Testis (tissue), 3 donors: ENCODE data around the gene VSTM5. TPM values are rescaled to one million over a fixed set of nuclear protein-coding genes. Genes with fewer than 3 reads are reported as not detected.
"Not testable (repeated sequence)": the region's sequence is repeated elsewhere in the genome, so short reads cannot be mapped to it uniquely, and the experiment has no call there.

Experiments
- DNase-seq: peaks from one replicate; pipeline ENCODE4 v3.0.0-alpha.2; 2019
- H3K27ac ChIP-seq, 2 donors: fragments of 200-600 bp; sonication (generic); one replicate each; pipeline ENCODE4 v1.5.1; 2019
- H3K27me3 ChIP-seq: fragments of 200-600 bp; sonication (generic); one replicate; pipeline ENCODE4 v1.5.1; 2019
- H3K36me3 ChIP-seq: fragments of 200-600 bp; sonication (generic); one replicate; pipeline ENCODE4 v1.5.1; 2017; ENCODE audit warnings: low read depth; ENCODE audit errors: missing control alignments
- H3K4me1 ChIP-seq: fragments of 200-600 bp; sonication (generic); one replicate; pipeline ENCODE4 v1.5.1; 2019
- H3K4me3 ChIP-seq, 2 donors: fragments of 200-600 bp; sonication (generic); one replicate each; pipeline ENCODE4 v1.5.1; 2017 to 2019
- H3K9me3 ChIP-seq: fragments of 200-600 bp; sonication (generic); one replicate; pipeline ENCODE4 v1.5.1; 2017
- POLR2A ChIP-seq: fragments of 450-650 bp; IDR thresholded peaks from one replicate; pipeline ENCODE4 v1.6.1; 2017; ENCODE audit warnings: antibody characterized with exemption, mild to moderate bottlenecking, moderate library complexity
- WGBS, 2 donors: methylation state at CpG; one replicate each; pipeline ENCODE4 v1.1.5; 2018; 5-methylcytosine and 5-hydroxymethylcytosine counted together
- intact Hi-C: fragments of 100-400 bp; cut with DNase I; formaldehyde crosslinking; loops from one replicate; pipeline ENCODE4 v1.15.1; 2023; ENCODE audit warnings: low total_unique reads
- polyA plus RNA-seq: library from polyadenylated mRNA; stranded (reverse); fragments of 350-450 nt; fragmentation: Illumina TruSeq; extraction: RNeasy Lipid Tissue Mini Kit (QIAGEN cat#74804); gene quantifications from one replicate; pipeline ENCODE4 v1.2.3, GENCODE V29; 2014; ENCODE audit warnings: low read depth, low replicate concordance; ENCODE audit not compliant: insufficient read depth
- total RNA-seq, 2 donors: library from RNA; depleted of rRNA; stranded (reverse); fragments of >200 nt; gene quantifications; one replicate each; pipeline ENCODE4 v1.2.3, GENCODE V29; 2016
- TF ChIP-seq, protein P1 (sequence below), 3 experiments: fragments of 450-650 bp in 2 of 3; fragments of 200-600 bp in 1 of 3; sonication (generic) in 1 of 3; IDR thresholded peaks; one replicate each; pipeline ENCODE4 v1.5.1; 2016 to 2019; ENCODE audit warnings: antibody characterized with exemption in 3 of 3, mild to moderate bottlenecking in 2 of 3, moderate library complexity in 1 of 3

Gene VSTM5
- total and polyA plus RNA-seq, 3 donors from 2014 or later = 0.26 to 0.50 (median 0.31) TPM

DNA sequence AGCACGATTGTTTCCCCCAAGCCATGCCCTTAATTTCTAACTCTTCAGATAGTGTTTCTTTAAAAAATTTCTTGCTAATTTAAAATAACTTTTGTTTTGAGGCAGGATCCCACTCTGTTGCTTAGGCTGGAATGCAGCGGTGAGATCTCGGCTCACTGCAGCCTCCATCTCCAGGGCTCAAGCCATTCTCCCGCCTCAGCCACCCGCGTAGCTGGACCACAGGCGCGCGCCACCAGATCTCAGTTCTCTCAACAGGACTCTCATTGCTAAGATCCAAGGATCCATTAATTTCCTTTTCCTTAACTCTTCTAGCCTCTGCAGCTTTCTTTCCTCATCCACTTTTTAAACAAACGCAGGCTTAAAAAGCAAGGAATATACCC lies 66.7 kb downstream of the VSTM5 start:
- H3K9me3 ChIP-seq = no peaks in the 10 kb centered on the region
- H3K4me1 ChIP-seq = peaks cover 9% of the 10 kb centered on the region
- 0% methylated on average over 10 of the region's 10 CpGs for WGBS, 2 donors
- peak overlapping the region; percentile 92 to 94 for H3K4me3 ChIP-seq
- intact Hi-C loops = no loop called here
- no peaks in the 10 kb centered on the region for H3K27me3 ChIP-seq
- H3K36me3 ChIP-seq = no peaks in the 10 kb centered on the region
- H3K27ac ChIP-seq = peak overlapping the region; percentile 90 to 92
- no peak for TF ChIP-seq POLR2A
- TF ChIP-seq, protein P1, sequence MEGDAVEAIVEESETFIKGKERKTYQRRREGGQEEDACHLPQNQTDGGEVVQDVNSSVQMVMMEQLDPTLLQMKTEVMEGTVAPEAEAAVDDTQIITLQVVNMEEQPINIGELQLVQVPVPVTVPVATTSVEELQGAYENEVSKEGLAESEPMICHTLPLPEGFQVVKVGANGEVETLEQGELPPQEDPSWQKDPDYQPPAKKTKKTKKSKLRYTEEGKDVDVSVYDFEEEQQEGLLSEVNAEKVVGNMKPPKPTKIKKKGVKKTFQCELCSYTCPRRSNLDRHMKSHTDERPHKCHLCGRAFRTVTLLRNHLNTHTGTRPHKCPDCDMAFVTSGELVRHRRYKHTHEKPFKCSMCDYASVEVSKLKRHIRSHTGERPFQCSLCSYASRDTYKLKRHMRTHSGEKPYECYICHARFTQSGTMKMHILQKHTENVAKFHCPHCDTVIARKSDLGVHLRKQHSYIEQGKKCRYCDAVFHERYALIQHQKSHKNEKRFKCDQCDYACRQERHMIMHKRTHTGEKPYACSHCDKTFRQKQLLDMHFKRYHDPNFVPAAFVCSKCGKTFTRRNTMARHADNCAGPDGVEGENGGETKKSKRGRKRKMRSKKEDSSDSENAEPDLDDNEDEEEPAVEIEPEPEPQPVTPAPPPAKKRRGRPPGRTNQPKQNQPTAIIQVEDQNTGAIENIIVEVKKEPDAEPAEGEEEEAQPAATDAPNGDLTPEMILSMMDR (IDR thresholded peaks at IDR 0.05) = no peak
- DNase-seq = no peak

DNA sequence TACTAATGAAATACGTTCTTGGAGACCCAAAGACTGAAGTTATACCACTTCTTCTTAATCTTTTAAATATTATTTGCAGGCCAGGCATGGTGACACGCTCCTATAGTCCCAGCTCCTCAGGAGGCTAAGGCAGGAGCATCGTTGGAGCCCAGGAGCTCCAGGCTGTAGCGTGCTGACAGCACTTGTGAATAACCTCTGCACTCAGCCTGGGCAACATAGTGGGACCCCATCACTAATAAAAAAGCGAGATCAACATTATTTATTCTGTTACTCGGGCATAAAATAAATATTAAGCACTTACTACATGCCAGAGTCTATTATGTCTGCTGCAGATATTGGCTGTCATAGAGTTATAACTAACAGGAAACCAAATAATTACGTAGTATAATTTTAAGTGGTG lies 67.1 kb downstream of the VSTM5 start:
- H3K36me3 ChIP-seq = no peaks in the 10 kb centered on the region
- H3K9me3 ChIP-seq = no peaks in the 10 kb centered on the region
- no peak for DNase-seq
- 37 to 38% methylated on average over 7 of the region's 7 CpGs for WGBS, 2 donors
- no peaks in the 10 kb centered on the region for H3K27me3 ChIP-seq
- peak overlapping the region; percentile 90 to 92 for H3K27ac ChIP-seq
- peaks cover 9% of the 10 kb centered on the region for H3K4me1 ChIP-seq
- TF ChIP-seq, protein P1 (IDR thresholded peaks at IDR 0.05) = no peak
- no peak for TF ChIP-seq POLR2A
- intact Hi-C loops = no loop called here
- H3K4me3 ChIP-seq = peak overlapping the region; percentile 92 to 94

DNA sequence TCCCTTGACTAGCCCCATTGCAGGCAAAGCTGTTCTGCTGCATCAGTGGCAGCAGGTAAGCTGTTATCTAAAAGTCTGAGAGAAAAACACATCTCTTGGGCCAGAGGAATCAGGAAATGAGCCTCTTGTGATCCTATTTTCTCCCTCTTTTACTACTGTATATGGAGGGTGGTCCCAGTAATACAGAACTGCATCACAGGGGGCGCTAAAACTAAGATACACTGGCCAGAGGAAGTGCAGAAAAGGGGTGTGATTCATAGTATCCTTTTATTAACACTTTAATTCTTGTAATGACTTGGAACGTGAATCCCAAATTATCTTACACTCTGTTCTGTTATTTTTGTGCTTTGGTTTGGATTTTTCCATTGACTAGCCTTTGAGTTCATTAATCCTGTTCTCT lies 75.1 kb downstream of the VSTM5 start:
- Histone ChIP-seq H3K27ac (no peak overlapping the region), H3K9me3 (no peaks in the 10 kb centered on the region), H3K4me1 (no peaks in the 10 kb centered on the region), H3K27me3 (no peaks in the 10 kb centered on the region), H3K4me3 (no peak overlapping the region), H3K36me3 (no peaks in the 10 kb centered on the region)
- 53 to 69% methylated on average over 2 of the region's 2 CpGs for WGBS, 2 donors
- no peak for DNase-seq
- intact Hi-C loops = no loop called here
- TF ChIP-seq, protein P1 (IDR thresholded peaks at IDR 0.05) = no peak
- TF ChIP-seq POLR2A = no peak

DNA sequence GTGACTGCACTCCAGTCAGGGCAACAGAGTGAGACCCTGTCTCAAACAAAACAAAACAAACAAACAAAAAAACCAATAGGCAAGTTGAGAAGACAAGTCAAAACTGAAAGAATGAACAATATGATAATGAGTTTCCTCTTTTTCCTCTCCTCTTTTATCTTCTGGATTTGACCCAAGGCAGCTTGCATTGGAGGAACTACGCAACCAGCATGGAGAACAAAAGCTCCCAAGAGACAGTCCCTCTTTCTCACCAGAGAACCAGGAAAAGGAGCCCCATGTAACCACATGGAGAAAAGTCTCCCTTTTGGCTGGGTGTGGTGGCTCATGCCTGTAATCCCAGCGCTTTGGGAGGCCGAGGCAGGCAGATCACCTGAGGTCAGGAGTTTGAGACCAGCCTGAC lies 75.9 kb downstream of the VSTM5 start:
- H3K4me1 ChIP-seq, H3K36me3 ChIP-seq, H3K27ac ChIP-seq, intact Hi-C loops, H3K4me3 ChIP-seq, H3K9me3 ChIP-seq, H3K27me3 ChIP-seq, DNase-seq: not testable (repeated sequence)
- WGBS, 2 donors = 68 to 80% methylated on average over 3 of the region's 3 CpGs

DNA sequence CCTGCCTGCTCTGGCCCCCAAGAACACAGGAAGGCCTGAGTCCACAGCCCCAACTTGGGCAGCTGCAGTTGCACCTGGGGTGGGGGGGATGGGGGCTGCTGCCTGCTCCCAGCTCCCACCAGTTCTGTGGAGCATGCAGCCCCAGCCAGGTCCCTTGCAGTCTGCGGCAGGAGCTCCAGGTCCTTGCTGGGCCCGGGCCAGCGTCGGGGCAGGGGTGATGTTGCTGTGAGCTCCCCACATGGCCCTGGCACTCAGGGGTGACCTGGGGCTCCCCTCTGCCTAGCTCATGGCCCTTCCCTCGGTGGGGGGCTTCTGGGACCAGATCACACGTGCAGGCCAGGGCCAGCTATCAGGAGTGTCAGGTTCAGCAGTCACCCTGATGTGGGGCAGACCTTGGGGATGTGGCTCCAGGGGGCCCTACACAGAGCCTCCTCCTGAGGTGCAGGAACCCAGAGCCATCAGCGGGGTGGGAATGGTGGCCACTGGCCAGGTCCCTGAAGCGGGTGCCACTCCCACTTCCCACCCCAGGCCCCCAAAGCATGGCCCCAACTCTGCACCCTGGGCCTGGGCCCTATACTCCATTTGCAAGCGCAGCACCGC lies 76.7 kb downstream of the VSTM5 start:
- WGBS, 2 donors = 100% methylated on average over 1 to 8 of the region's 10 CpGs
- no peak overlapping the region for H3K27ac ChIP-seq

More for the DNA sequence above, 76.7 kb downstream of the VSTM5 start:
- Histone ChIP-seq H3K4me3 (no peak overlapping the region), H3K4me1 (no peaks in the 10 kb centered on the region), H3K27me3 (no peaks in the 10 kb centered on the region), H3K9me3 (no peaks in the 10 kb centered on the region), H3K36me3 (no peaks in the 10 kb centered on the region)
- no peak for TF ChIP-seq POLR2A
- TF ChIP-seq, protein P1 (IDR thresholded peaks at IDR 0.05) = no peak
- intact Hi-C loops = no loop called here
- DNase-seq = no peak
